ENCODE measurements around the gene RTP5. TPM values are rescaled to one million over a fixed set of nuclear protein-coding genes. Genes with fewer than 3 reads are reported as not detected.

RTP5 gene
- total RNA-seq, 3 donors from 2014 or later = 0.15 TPM; not detected in 2

DNA sequence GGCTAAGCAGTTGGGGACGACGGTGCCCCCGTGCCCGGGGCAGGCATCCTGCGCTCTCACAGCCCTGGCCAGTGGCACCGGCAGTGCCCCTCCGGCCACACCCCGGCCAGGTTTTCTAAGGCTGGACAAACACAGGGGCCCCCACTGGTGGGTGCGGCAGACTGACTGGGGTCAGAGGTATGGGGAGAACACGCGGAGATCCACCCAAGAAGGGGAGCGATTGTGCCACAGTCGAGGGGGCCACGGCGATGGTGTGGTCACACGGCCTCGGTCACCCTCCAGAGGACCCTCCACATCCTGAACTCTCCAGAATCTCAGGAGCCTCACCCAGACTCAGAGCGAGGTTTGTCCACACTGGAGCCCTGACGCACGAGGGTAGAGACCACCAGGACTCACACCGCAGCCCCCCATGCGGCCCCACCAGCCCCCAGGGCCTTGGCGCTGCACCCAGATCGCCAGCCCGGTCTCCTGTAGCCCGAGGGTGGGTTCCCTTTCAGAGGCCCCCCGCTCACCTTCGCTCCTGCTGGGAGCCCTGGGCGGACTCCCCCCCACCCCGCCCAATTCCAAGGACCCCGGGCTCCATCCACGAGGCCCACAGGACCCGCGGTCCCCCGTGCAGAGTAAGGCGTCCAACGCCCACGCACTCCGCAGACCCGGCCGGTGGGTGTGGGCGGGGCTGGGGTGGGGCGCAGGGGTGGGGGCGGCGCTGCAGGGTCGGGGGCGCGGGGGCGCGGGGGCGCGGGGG, 26.0 kb upstream of the RTP5 start:
- DNase-seq (ENCODE audit: low spot score in 2 of 2) = no peak
- H3K36me3 ChIP-seq = no peaks in the 10 kb centered on the region
- H3K4me1 ChIP-seq = peaks cover 0 to 6% of the 10 kb centered on the region in 2 donors
- peak overlapping the region in 1 of 2 donors; percentile 56 for H3K27ac ChIP-seq
- peak overlapping the region; percentile 40 to 63 (median 48) for H3K4me3 ChIP-seq
- TF ChIP-seq POLR2AphosphoS5 (IDR thresholded peaks at IDR 0.05) (no peak), CTCF (IDR thresholded peaks at IDR 0.05) (no peak), POLR2A (IDR thresholded peaks at IDR 0.05) (no peak)
- no peaks in the 10 kb centered on the region for H3K9me3 ChIP-seq
- intact Hi-C loops (cut with DNase I; ENCODE audit: low total_unique reads) = no loop called here
- peaks cover 0 to 7% of the 10 kb centered on the region in 2 donors for H3K27me3 ChIP-seq

- Histone ChIP-seq H3K4me1 (peaks cover 0 to 6% of the 10 kb centered on the region in 2 donors), H3K36me3 (no peaks in the 10 kb centered on the region), H3K4me3 (peak overlapping the region; percentile 40 to 63 (median 48)), H3K9me3 (no peaks in the 10 kb centered on the region), H3K27ac (peak overlapping the region in 1 of 2 donors; percentile 56), H3K27me3 (peaks cover 0 to 7% of the 10 kb centered on the region in 2 donors)
- intact Hi-C loops (cut with DNase I; ENCODE audit: low total_unique reads) = no loop called here
- peak in 1 of 2 donors; percentile 63 for DNase-seq (ENCODE audit: low spot score in 2 of 2)
- TF ChIP-seq POLR2AphosphoS5 (IDR thresholded peaks at IDR 0.05) = peak in 2 of 3 donors; percentile 26 to 33
- TF ChIP-seq POLR2A (IDR thresholded peaks at IDR 0.05) = no peak
- TF ChIP-seq CTCF (IDR thresholded peaks at IDR 0.05) = no peak
Observed at GRCh38 chr2:241844066-241844728, 25.3 kb upstream of the RTP5 start.

DNA sequence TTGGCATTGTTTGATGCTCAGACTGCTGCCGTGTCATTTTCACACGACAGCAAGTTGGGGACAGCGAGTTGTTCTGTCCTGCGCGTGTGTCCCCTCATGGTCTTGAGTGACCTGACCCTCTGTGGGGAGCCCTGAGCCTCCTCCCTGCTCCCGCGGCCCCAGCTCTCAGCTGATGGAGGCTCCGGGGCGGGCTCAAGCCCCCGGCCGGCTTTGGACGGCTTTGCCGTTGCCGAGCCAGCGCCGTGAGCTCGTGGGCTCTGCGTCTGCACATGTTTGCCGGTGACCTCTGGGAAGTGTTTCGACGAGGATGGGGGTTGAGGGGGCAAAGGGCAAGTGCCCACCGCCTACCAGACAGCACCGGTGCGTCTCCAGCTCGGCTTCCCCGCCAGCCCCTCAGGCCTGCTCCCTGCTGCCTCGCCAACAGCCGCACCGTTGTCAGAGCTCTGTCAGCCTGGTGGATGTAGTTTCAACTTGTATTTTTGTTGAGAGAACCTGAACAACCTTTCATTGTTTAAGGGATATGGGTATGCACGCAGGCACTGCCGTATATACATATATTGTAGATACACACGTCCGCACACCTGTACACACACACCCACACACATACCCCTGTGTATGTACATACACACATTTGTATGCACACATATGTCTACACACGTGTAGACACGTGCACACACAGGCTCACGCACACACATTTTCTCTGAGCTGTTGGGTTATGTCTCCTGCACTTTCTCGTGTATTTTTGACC, 24.5 kb upstream of the RTP5 start:
- no peaks in the 10 kb centered on the region for H3K36me3 ChIP-seq
- no peak overlapping the region for H3K27ac ChIP-seq
- peaks cover 0 to 6% of the 10 kb centered on the region in 2 donors for H3K4me1 ChIP-seq
- peaks cover 0 to 15% of the 10 kb centered on the region in 2 donors for H3K27me3 ChIP-seq
- intact Hi-C loops (cut with DNase I; ENCODE audit: low total_unique reads) = no loop called here
- peak overlapping the region in 2 of 3 donors; percentile 40 to 63 for H3K4me3 ChIP-seq
- TF ChIP-seq POLR2A (IDR thresholded peaks at IDR 0.05) = no peak
- no peak for TF ChIP-seq POLR2AphosphoS5 (IDR thresholded peaks at IDR 0.05)
- no peak for TF ChIP-seq CTCF (IDR thresholded peaks at IDR 0.05)
- H3K9me3 ChIP-seq = no peaks in the 10 kb centered on the region
- DNase-seq (ENCODE audit: low spot score in 2 of 2) = no peak

DNA sequence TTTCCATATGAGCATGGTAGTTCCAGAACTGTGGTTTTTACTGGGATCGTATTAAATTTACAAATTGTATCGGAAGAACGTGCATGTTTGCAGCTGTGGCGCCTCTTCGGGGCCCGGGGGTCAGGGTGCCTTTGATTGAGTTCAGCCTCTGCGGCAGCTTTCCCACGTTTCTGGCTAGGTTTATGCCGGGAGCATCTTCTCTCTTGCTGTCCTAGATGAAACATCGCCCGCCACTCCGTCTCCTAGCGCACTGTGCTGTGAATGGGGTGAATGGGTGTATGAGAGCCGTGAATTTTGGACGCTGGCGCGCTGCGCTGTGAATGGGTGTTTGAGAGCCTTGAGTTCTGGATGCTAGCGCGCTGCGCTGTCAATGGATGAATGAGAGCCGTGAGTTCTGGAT, 23.1 kb upstream of the RTP5 start:
- Histone ChIP-seq H3K4me3 (no peak overlapping the region), H3K27ac (no peak overlapping the region), H3K4me1 (peaks cover 0 to 6% of the 10 kb centered on the region in 2 donors), H3K27me3 (peaks cover 0 to 15% of the 10 kb centered on the region in 2 donors), H3K9me3 (no peaks in the 10 kb centered on the region), H3K36me3 (no peaks in the 10 kb centered on the region)
- no peak for DNase-seq (ENCODE audit: low spot score in 2 of 2)
- intact Hi-C loops (cut with DNase I; ENCODE audit: low total_unique reads) = no loop called here
- no peak for TF ChIP-seq CTCF (IDR thresholded peaks at IDR 0.05)
- TF ChIP-seq POLR2A (IDR thresholded peaks at IDR 0.05) = no peak
- no peak for TF ChIP-seq POLR2AphosphoS5 (IDR thresholded peaks at IDR 0.05)

Data from breast epithelium (tissue), 4 donors.